DND-41 (cell line): Measurements from ENCODE around the gene NRXN3.

ENCODE experiments used
- ATAC-seq: fragments of 200-7000 bp; cut with Tn5 transposase; 3 replicates; pipeline ENCODE4 v1.9.1; 2021; ENCODE audit warnings: low read depth; ENCODE audit not compliant: insufficient read depth
- DNase-seq: peaks from one replicate; pipeline ENCODE4 v3.0.0-alpha.2; 2020
- H2AFZ ChIP-seq: 2 replicates; pipeline ENCODE4 v1.6.0; 2012; ENCODE audit warnings: low read depth, low read length
- H3K27ac ChIP-seq: 2 replicates; pipeline ENCODE4 v1.5.1; 2012; ENCODE audit warnings: low read length, inconsistent platforms
- H3K27me3 ChIP-seq: fragments of 200-600 bp; sonication (generic); 2 replicates; pipeline ENCODE4 v1.6.0; 2012; ENCODE audit warnings: low read length, mild to moderate bottlenecking, inconsistent platforms; ENCODE audit not compliant: insufficient read depth, poor library complexity
- H3K36me3 ChIP-seq: 2 replicates; pipeline ENCODE4 v1.5.1; 2012; ENCODE audit warnings: low read length, inconsistent platforms; ENCODE audit not compliant: insufficient read depth
- H3K4me1 ChIP-seq: 2 replicates; pipeline ENCODE4 v1.5.1; 2012; ENCODE audit warnings: mild to moderate bottlenecking, low read length; ENCODE audit not compliant: insufficient read depth
- H3K4me2 ChIP-seq: 2 replicates; pipeline ENCODE4 v1.6.0; 2012; ENCODE audit warnings: mild to moderate bottlenecking, moderate library complexity, low read length, inconsistent platforms; ENCODE audit not compliant: insufficient read depth
- H3K4me3 ChIP-seq, 2 experiments: fragments of 200-600 bp in 1 of 2; shearing (Covaris generic) in 1 of 2; 2 replicates each; pipeline ENCODE4 v1.5.1; 2012 to 2016; ENCODE audit warnings: inconsistent platforms in 2 of 2, low read length in 2 of 2, mild to moderate bottlenecking in 2 of 2, low read depth in 1 of 2, moderate library complexity in 1 of 2
- H3K79me2 ChIP-seq: 2 replicates; pipeline ENCODE4 v1.6.0; 2012; ENCODE audit warnings: low read length, inconsistent platforms; ENCODE audit not compliant: insufficient read depth
- H3K9ac ChIP-seq: 2 replicates; pipeline ENCODE4 v1.6.0; 2012; ENCODE audit warnings: low read depth, mild to moderate bottlenecking, inconsistent platforms, low read length, moderate library complexity
- H3K9me3 ChIP-seq: 2 replicates; pipeline ENCODE4 v1.5.1; 2012; ENCODE audit warnings: low read length, moderate library complexity, mild to moderate bottlenecking, inconsistent platforms; ENCODE audit not compliant: insufficient read depth, severe bottlenecking
- H4K20me1 ChIP-seq: 2 replicates; pipeline ENCODE4 v1.6.0; 2012; ENCODE audit warnings: low read length; ENCODE audit not compliant: insufficient read depth
- EZH2 ChIP-seq: IDR thresholded peaks from 3 replicates; pipeline ENCODE4 v1.6.1; 2012; ENCODE audit warnings: borderline replicate concordance, low read depth, mild to moderate bottlenecking, moderate library complexity, low read length, inconsistent platforms; ENCODE audit not compliant: severe bottlenecking
- TF ChIP-seq, protein P1 (sequence below): IDR thresholded peaks from 2 replicates; pipeline ENCODE4 v1.5.1; 2012; ENCODE audit warnings: borderline replicate concordance, low read length, moderate library complexity, mild to moderate bottlenecking; ENCODE audit not compliant: poor library complexity, severe bottlenecking; ENCODE audit errors: extremely low read depth

The NRXN3 gene

DNA sequence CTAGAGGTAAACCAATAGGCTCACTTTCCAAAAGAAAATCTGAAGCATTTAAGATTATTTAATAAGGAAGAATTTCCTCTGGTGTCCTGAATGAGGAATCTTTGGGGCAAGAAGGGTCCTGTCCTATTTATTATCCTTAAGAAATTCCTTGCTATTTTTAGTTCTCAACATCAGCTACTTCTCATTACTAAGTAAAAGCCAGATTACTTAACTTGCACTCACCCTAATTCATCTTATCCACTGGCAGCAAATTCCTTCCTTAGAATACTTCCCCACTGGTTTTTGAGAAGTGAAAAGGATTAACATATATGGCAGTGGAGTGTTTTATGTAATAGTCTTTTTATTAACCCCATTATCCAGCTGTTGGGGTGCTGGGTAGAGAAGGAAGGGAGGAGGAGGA is 1273.4 kb downstream of the NRXN3 start:
- no peak overlapping the region for H3K9ac ChIP-seq
- no peak overlapping the region for H2AFZ ChIP-seq
- no peak for DNase-seq
- H3K4me2 ChIP-seq = no peak overlapping the region
- H3K27ac ChIP-seq = no peak overlapping the region
- no peak for ATAC-seq
- H4K20me1 ChIP-seq = no peaks in the 10 kb centered on the region
- H3K79me2 ChIP-seq = no peaks in the 10 kb centered on the region
- no peaks in the 10 kb centered on the region for H3K9me3 ChIP-seq
- TF ChIP-seq EZH2 = no peak
- TF ChIP-seq, protein P1, sequence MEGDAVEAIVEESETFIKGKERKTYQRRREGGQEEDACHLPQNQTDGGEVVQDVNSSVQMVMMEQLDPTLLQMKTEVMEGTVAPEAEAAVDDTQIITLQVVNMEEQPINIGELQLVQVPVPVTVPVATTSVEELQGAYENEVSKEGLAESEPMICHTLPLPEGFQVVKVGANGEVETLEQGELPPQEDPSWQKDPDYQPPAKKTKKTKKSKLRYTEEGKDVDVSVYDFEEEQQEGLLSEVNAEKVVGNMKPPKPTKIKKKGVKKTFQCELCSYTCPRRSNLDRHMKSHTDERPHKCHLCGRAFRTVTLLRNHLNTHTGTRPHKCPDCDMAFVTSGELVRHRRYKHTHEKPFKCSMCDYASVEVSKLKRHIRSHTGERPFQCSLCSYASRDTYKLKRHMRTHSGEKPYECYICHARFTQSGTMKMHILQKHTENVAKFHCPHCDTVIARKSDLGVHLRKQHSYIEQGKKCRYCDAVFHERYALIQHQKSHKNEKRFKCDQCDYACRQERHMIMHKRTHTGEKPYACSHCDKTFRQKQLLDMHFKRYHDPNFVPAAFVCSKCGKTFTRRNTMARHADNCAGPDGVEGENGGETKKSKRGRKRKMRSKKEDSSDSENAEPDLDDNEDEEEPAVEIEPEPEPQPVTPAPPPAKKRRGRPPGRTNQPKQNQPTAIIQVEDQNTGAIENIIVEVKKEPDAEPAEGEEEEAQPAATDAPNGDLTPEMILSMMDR = no peak
- H3K36me3 ChIP-seq = no peaks in the 10 kb centered on the region
- H3K4me1 ChIP-seq = no peaks in the 10 kb centered on the region
- H3K27me3 ChIP-seq = no peaks in the 10 kb centered on the region
- H3K4me3 ChIP-seq = no peak overlapping the region

DNA sequence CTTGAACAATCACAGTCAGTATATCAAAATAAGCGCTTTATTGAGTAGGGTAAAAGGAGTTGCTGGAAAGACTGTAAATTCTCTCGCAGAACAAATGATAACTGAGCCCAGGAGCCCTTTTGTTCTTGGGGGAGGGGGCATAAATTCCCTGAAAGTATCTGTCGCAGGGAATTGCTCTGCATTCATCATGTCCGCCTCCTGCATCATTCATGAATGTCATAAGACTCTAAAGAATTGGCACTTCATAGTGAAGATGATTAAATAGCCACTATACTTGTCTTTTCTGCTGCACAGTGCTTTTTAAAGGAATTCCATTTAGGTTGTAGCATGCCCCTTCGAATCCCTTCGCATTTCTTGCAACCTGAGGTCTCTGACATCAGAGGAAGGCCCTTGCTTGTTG is 1278.8 kb downstream of the NRXN3 start:
- no peak overlapping the region for H3K4me2 ChIP-seq
- no peaks in the 10 kb centered on the region for H4K20me1 ChIP-seq
- H3K4me3 ChIP-seq = no peak overlapping the region
- no peak for TF ChIP-seq EZH2
- TF ChIP-seq, protein P1 = no peak
- ATAC-seq = no peak
- H3K27me3 ChIP-seq = no peaks in the 10 kb centered on the region
- H3K27ac ChIP-seq = no peak overlapping the region
- H3K9ac ChIP-seq = no peak overlapping the region
- no peaks in the 10 kb centered on the region for H3K9me3 ChIP-seq
- H2AFZ ChIP-seq = no peak overlapping the region
- H3K4me1 ChIP-seq = no peaks in the 10 kb centered on the region
- no peak for DNase-seq
- H3K36me3 ChIP-seq = no peaks in the 10 kb centered on the region
- H3K79me2 ChIP-seq = no peaks in the 10 kb centered on the region

DNA sequence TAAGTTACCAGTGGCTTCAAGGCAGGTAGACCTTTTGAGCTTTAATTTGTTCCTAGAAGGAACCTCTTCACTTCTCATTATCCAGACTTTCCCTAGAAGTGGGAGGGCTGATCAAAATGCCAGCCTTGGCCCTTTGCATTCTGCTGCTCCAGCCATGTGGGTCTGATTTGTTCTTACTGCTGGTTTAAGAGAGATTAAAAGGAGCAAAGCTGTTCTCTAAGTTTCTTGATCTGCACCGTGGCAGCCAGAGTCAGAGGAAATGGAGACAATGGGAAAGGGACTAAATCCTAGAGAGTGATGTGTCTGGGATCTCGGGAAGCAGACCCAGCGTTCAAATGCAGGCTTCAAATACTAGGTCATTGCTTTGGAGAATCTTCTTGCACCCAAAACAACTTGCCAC is 1281.4 kb downstream of the NRXN3 start:
- DNase-seq = no peak
- Histone ChIP-seq H4K20me1 (no peaks in the 10 kb centered on the region), H3K4me2 (no peak overlapping the region), H3K4me1 (no peaks in the 10 kb centered on the region), H3K4me3 (no peak overlapping the region), H3K79me2 (no peaks in the 10 kb centered on the region), H2AFZ (no peak overlapping the region), H3K27ac (no peak overlapping the region), H3K9ac (no peak overlapping the region), H3K9me3 (no peaks in the 10 kb centered on the region), H3K36me3 (no peaks in the 10 kb centered on the region), H3K27me3 (no peaks in the 10 kb centered on the region)
- no peak for TF ChIP-seq EZH2
- TF ChIP-seq, protein P1 = no peak
- no peak for ATAC-seq

DNA sequence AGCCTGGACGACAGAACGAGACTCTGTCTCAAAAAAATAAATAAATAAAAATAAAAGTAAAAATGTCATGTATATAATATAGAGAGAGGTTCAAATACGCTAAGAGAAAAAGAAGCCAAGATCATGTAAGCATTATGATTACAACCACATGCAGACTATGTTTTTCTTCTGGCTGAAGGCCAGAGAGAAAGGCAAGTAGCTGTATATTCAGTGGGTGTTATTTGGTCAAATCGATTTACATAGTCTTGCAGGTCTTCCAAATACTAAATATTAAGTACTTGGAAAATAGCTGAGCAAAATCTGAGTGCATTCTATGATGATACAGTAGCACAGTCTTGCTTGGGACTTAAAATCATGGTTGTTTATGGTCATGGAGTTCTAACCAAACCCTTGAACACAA is 1283.1 kb downstream of the NRXN3 start:
- H3K79me2 ChIP-seq = no peaks in the 10 kb centered on the region
- no peak for ATAC-seq
- no peaks in the 10 kb centered on the region for H3K9me3 ChIP-seq
- no peaks in the 10 kb centered on the region for H3K27me3 ChIP-seq
- DNase-seq = no peak
- no peak overlapping the region for H3K9ac ChIP-seq
- no peaks in the 10 kb centered on the region for H4K20me1 ChIP-seq
- no peak overlapping the region for H3K4me2 ChIP-seq
- H3K36me3 ChIP-seq = no peaks in the 10 kb centered on the region
- no peak overlapping the region for H3K27ac ChIP-seq
- H3K4me1 ChIP-seq = no peaks in the 10 kb centered on the region
- H3K4me3 ChIP-seq = no peak overlapping the region
- H2AFZ ChIP-seq = no peak overlapping the region
- TF ChIP-seq, protein P1 = no peak
- TF ChIP-seq EZH2 = no peak
